HEK293 (cell line): ENCODE data around the gene BMP5.

Experiments
- CTCF ChIA-PET: fragments of 350-600 bp; formaldehyde crosslinking; extraction: SDS; loops from one replicate; lab custom pipeline; 2021; ENCODE audit warnings: antibody characterized with exemption; lab: Yijun Ruan, JAX
- POLR2A ChIA-PET: fragments of 300-600 bp; formaldehyde crosslinking; extraction: SDS; loops from one replicate; lab custom pipeline; 2020; ENCODE audit warnings: antibody characterized with exemption, inconsistent platforms; lab: Yijun Ruan, JAX
- H3K27ac ChIP-seq: fragments of 200-500 bp; sonication (Bioruptor generic); 2 replicates; pipeline ENCODE4 v1.5.1; 2014; ENCODE audit warnings: low read depth, low read length, control low read depth, inconsistent platforms; ENCODE audit errors: extremely low read depth
- H3K36me3 ChIP-seq, 2 experiments: fragments of 200-500 bp in 1 of 2; sonication (Bioruptor generic) in 1 of 2; 1 replicate in 1 of 2; 2 replicates in 1 of 2; pipeline ENCODE4 v1.5.1; 2014 to 2017; ENCODE audit warnings: inconsistent platforms in 2 of 2, low read length in 2 of 2; ENCODE audit not compliant: control insufficient read depth in 2 of 2, insufficient read depth in 1 of 2
- H3K4me1 ChIP-seq: fragments of 200-500 bp; sonication (Bioruptor generic); 2 replicates; pipeline ENCODE4 v1.5.1; 2014; ENCODE audit warnings: mild to moderate bottlenecking, low read length, inconsistent platforms; ENCODE audit not compliant: control insufficient read depth, insufficient read depth
- H3K4me3 ChIP-seq: 2 replicates; pipeline ENCODE4 v1.5.1; 2011; ENCODE audit warnings: low read depth, mild to moderate bottlenecking, control low read depth, low read length, moderate library complexity
- H3K9me3 ChIP-seq: fragments of 200-500 bp; sonication (Bioruptor generic); 2 replicates; pipeline ENCODE4 v1.5.1; 2014; ENCODE audit warnings: low read depth, low read length, inconsistent platforms; ENCODE audit not compliant: control insufficient read depth, insufficient read depth
- BCL11B ChIP-seq: fragments of 450-650 bp; formaldehyde crosslinking; IDR thresholded peaks from 2 replicates; pipeline ENCODE4 v1.5.1; 2016; ENCODE audit warnings: low read depth, missing biosample characterization, missing genetic modification characterization
- KLF1 ChIP-seq: fragments of 450-650 bp; formaldehyde crosslinking; IDR thresholded peaks from 2 replicates; pipeline ENCODE4 v1.5.1; 2016; ENCODE audit warnings: missing biosample characterization, missing genetic modification characterization
- SP7 ChIP-seq: fragments of 450-650 bp; formaldehyde crosslinking; IDR thresholded peaks from 2 replicates; pipeline ENCODE4 v1.5.1; 2016; ENCODE audit warnings: missing biosample characterization, missing genetic modification characterization
- WT1 ChIP-seq: fragments of 450-650 bp; formaldehyde crosslinking; IDR thresholded peaks from 2 replicates; pipeline ENCODE4 v1.5.1; 2016; ENCODE audit warnings: missing biosample characterization, missing genetic modification characterization
- ZNF114 ChIP-seq: fragments of 450-650 bp; formaldehyde crosslinking; IDR thresholded peaks from 2 replicates; pipeline ENCODE4 v1.5.0; 2017; ENCODE audit warnings: missing biosample characterization, missing genetic modification characterization
- ZNF140 ChIP-seq: fragments of 450-650 bp; formaldehyde crosslinking; IDR thresholded peaks from 2 replicates; pipeline ENCODE4 v1.5.1; 2016; ENCODE audit warnings: missing biosample characterization, missing genetic modification characterization
- ZNF184 ChIP-seq: fragments of 450-650 bp; IDR thresholded peaks from 2 replicates; pipeline ENCODE4 v1.5.1; 2018; ENCODE audit warnings: missing biosample characterization, mild to moderate bottlenecking, missing genetic modification characterization
- ZNF202 ChIP-seq: fragments of 450-650 bp; formaldehyde crosslinking; IDR thresholded peaks from 2 replicates; pipeline ENCODE4 v1.5.1; 2016; ENCODE audit warnings: missing biosample characterization, missing genetic modification characterization, borderline replicate concordance
- ZNF239 ChIP-seq: fragments of 450-650 bp; formaldehyde crosslinking; IDR thresholded peaks from 2 replicates; pipeline ENCODE4 v1.5.1; 2016; ENCODE audit warnings: missing biosample characterization, missing genetic modification characterization
- ZNF266 ChIP-seq: fragments of 450-650 bp; formaldehyde crosslinking; IDR thresholded peaks from 2 replicates; pipeline ENCODE4 v1.5.1; 2016; ENCODE audit warnings: missing biosample characterization, missing genetic modification characterization, low read depth
- ZNF391 ChIP-seq: fragments of 450-650 bp; formaldehyde crosslinking; IDR thresholded peaks from 2 replicates; pipeline ENCODE4 v1.5.1; 2016; ENCODE audit warnings: low read depth, missing biosample characterization, missing genetic modification characterization, borderline replicate concordance
- ZNF544 ChIP-seq: fragments of 450-650 bp; formaldehyde crosslinking; IDR thresholded peaks from 2 replicates; pipeline ENCODE4 v1.5.0; 2017; ENCODE audit warnings: missing biosample characterization, missing genetic modification characterization
- ZNF701 ChIP-seq: fragments of 450-650 bp; formaldehyde crosslinking; IDR thresholded peaks from 2 replicates; pipeline ENCODE4 v1.5.1; 2016; ENCODE audit warnings: missing biosample characterization, missing genetic modification characterization
- ZNF843 ChIP-seq: fragments of 450-650 bp; formaldehyde crosslinking; IDR thresholded peaks from 2 replicates; pipeline ENCODE4 v1.5.1; 2016; ENCODE audit warnings: missing biosample characterization, missing genetic modification characterization
- TF ChIP-seq, protein P1 (sequence below): fragments of 450-650 bp; formaldehyde crosslinking; conservative IDR thresholded peaks from 2 replicates; pipeline ENCODE4 v1.5.1; 2016; ENCODE audit warnings: low read depth, missing biosample characterization, missing genetic modification characterization
- TF ChIP-seq, protein P2 (sequence below): fragments of 450-650 bp; formaldehyde crosslinking; IDR thresholded peaks from 2 replicates; pipeline ENCODE4 v1.5.1; 2016; ENCODE audit warnings: missing biosample characterization, missing genetic modification characterization
- TF ChIP-seq, protein P3 (sequence below): fragments of 450-650 bp; formaldehyde crosslinking; IDR thresholded peaks from 2 replicates; pipeline ENCODE4 v1.5.1; 2016; ENCODE audit warnings: missing biosample characterization, missing genetic modification characterization

BMP5 gene

DNA sequence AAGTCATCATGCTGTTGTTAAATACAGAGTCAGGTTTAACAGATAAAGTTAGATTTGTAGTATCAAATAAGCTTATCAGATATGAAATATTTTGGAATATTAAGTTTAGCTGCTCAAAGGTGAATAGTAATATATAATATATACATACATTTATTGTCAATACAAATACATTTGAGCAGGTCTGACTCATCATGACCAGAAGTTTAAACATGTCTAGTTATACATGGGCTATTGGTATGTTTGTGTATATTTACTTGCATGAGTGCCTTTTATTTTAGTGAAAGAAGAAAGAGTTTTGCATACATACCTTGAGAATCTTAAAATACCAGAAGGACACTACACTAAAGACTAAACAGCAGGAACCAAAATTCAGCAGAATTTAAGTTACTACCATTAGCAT, 76.8 kb downstream of the BMP5 start (continued):
- TF ChIP-seq, protein P1, sequence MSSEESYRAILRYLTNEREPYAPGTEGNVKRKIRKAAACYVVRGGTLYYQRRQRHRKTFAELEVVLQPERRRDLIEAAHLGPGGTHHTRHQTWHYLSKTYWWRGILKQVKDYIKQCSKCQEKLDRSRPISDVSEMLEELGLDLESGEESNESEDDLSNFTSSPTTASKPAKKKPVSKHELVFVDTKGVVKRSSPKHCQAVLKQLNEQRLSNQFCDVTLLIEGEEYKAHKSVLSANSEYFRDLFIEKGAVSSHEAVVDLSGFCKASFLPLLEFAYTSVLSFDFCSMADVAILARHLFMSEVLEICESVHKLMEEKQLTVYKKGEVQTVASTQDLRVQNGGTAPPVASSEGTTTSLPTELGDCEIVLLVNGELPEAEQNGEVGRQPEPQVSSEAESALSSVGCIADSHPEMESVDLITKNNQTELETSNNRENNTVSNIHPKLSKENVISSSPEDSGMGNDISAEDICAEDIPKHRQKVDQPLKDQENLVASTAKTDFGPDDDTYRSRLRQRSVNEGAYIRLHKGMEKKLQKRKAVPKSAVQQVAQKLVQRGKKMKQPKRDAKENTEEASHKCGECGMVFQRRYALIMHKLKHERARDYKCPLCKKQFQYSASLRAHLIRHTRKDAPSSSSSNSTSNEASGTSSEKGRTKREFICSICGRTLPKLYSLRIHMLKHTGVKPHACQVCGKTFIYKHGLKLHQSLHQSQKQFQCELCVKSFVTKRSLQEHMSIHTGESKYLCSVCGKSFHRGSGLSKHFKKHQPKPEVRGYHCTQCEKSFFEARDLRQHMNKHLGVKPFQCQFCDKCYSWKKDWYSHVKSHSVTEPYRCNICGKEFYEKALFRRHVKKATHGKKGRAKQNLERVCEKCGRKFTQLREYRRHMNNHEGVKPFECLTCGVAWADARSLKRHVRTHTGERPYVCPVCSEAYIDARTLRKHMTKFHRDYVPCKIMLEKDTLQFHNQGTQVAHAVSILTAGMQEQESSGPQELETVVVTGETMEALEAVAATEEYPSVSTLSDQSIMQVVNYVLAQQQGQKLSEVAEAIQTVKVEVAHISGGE (tag by site-specific recombination), result no peak
- no peak for TF ChIP-seq ZNF140 (tag by site-specific recombination)
- no peak for TF ChIP-seq ZNF544
- TF ChIP-seq, protein P2, sequence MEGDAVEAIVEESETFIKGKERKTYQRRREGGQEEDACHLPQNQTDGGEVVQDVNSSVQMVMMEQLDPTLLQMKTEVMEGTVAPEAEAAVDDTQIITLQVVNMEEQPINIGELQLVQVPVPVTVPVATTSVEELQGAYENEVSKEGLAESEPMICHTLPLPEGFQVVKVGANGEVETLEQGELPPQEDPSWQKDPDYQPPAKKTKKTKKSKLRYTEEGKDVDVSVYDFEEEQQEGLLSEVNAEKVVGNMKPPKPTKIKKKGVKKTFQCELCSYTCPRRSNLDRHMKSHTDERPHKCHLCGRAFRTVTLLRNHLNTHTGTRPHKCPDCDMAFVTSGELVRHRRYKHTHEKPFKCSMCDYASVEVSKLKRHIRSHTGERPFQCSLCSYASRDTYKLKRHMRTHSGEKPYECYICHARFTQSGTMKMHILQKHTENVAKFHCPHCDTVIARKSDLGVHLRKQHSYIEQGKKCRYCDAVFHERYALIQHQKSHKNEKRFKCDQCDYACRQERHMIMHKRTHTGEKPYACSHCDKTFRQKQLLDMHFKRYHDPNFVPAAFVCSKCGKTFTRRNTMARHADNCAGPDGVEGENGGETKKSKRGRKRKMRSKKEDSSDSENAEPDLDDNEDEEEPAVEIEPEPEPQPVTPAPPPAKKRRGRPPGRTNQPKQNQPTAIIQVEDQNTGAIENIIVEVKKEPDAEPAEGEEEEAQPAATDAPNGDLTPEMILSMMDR (tag by site-specific recombination), result no peak
- no peak for TF ChIP-seq KLF1 (tag by site-specific recombination)
- no peak for TF ChIP-seq ZNF701
- no peak for TF ChIP-seq ZNF114
- TF ChIP-seq ZNF843, result no peak

DNA sequence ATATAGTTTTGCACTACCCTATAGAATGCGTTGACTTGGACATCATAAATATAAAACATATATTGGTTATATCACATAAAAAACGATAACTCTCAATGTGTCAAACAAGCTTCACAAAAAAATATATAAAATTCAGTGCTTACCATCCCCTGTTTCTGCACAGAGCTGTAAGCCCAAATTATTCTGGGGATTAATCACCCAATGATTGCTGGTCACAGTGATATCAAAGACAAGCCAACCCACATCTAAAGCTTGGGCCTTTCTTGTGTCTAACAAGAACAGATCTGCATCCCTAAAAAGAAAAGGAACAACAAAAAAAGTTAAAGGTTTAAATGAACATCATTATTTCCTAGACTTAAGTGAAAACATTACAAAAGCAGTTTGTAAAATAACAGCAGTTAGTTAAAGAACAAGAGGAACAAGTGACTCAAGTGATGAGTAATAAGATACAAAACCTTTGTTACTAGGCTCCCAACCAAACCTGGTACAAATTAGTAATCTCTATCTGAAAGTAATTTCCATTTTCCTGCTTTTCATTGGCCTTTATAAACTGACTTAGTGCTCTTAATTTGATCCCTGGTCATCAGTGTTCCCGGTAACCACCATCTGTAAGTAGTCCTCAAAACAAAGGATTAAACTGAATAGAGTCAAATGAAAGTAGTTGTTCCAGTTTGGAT, 81.1 kb downstream of the BMP5 start:
- H3K4me1 ChIP-seq, result no peaks in the 10 kb centered on the region
- ChIA-PET CTCF (interaction anchor here (0.7 to 1.6 kb wide), 3 partner anchors 35 to 177 kb away, joined by 3 to 4 read pairs (median 3); no protein-coding TSS in a partner anchor), POLR2A (no interaction called here)
- H3K27ac ChIP-seq, result no peak overlapping the region
- no peaks in the 10 kb centered on the region for H3K36me3 ChIP-seq
- no peaks in the 10 kb centered on the region for H3K9me3 ChIP-seq
- TF ChIP-seq BCL11B (tag by site-specific recombination) (no peak), WT1 (tag by site-specific recombination) (no peak)
- TF ChIP-seq, all 188 proteins: peak for 0
- no peak overlapping the region for H3K4me3 ChIP-seq

DNA sequence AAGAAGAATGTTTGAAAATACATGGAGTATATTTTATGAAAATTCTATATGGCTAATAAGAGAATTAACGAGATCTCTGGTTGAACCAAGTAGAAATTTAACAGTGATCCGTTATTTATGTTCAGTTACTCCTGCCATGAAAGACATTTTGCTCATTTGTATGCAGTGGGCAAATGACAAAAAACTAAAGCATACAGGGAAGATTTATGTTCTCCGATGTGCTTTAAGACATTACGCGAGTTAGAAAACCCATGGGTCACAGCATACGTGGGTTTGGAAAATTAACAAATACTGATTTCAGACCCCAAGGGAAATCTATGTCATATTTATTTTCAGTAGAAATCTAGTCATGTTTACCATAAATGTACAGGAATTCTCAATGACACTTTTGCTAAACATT, 90.1 kb downstream of the BMP5 start:
- TF ChIP-seq ZNF266 (tag by site-specific recombination) (no peak), SP7 (tag by site-specific recombination) (no peak), ZNF391 (tag by site-specific recombination) (no peak), ZNF239 (tag by site-specific recombination) (no peak), ZNF184 (no peak), ZNF202 (tag by site-specific recombination) (no peak)
- TF ChIP-seq, protein P3, sequence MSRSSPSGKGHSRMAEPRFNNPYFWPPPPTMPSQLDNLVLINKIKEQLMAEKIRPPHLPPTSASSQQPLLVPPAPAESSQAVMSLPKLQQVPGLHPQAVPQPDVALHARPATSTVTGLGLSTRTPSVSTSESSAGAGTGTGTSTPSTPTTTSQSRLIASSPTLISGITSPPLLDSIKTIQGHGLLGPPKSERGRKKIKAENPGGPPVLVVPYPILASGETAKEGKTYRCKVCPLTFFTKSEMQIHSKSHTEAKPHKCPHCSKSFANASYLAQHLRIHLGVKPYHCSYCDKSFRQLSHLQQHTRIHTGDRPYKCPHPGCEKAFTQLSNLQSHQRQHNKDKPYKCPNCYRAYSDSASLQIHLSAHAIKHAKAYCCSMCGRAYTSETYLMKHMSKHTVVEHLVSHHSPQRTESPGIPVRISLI (tag by site-specific recombination), result no peak
- Histone ChIP-seq H3K4me3 (no peak overlapping the region), H3K36me3 (no peaks in the 10 kb centered on the region), H3K9me3 (no peaks in the 10 kb centered on the region), H3K4me1 (no peaks in the 10 kb centered on the region), H3K27ac (no peak overlapping the region)
- ChIA-PET CTCF (no interaction called here), POLR2A (no interaction called here)
